Stimulated activated CD4-positive, alpha-beta T cell treated with anti-CD3 and anti-CD28 coated beads, Interleukin-1b, Interleukin-23, amount 100 ng/mL, for 4 hours (primary cell): ENCODE data around the gene BBC3.
A peak's percentile ranks its signal among the peaks of the same experiment; 100 is the strongest.
"Not testable (repeated sequence)": the region's sequence is repeated elsewhere in the genome, so short reads cannot be mapped to it uniquely, and the experiment has no call there.

Experiments
- DNase-seq, 2 donors: peaks; one replicate each; pipeline ENCODE4 v3.0.0-alpha.2; 2020; ENCODE audit warnings: low read depth in 2 of 2

BBC3 gene

DNA sequence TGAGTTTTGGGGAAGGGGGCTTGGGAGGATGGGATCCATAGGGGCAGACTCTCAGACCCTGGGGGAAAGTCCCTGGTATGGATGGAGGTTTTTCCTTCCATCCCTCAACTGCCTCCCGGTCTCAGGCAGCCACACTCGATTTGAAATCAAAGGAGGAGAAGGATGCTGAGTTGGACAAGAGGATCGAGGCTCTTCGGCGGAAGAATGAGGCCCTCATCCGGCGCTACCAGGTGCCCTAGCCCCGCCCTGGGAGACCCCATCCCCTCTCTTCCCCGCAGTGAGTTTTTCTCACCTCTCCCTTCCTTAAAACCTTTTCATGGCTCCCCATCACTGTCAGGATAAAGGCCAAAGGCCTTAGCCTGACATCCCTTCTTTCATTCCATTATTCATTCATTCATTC lies 27.4 kb upstream of the BBC3 start:
- DNase-seq = no peak

DNA sequence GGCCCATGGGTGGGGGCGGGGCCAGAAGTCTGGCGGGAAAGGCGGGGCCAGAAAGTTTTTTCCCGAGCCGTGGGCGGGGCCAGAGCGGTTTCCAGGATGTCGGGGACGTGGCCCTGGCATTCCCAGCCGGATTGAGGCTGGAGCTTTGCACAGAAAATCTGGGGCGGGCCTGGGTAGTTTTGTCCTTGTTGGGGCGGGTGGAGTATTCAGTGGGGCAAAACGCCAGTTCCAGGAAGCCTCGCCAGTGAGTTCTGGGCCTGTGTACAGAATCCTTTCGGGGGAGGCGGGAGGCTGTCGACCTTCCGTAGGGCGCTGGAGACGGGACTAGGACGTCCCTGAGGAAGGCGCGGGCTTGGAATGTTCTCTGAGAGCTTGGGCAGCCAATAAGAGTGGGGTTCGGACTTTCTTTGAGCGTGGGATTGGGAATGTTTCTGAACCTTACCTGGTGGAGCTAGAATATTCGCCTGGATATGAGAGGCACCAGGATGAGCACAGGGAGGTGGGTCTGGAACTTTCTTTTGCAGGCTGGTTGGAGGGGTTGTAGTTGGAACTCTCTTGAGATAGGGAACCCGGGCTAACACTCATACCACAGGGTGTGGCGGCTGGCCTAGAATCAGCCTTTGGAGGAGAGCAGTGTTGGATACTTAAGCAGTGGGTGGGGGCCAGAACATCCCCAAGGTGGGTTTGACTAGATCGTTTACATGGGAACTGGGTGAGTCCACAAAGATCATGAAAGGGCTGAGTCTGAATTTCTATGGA lies 26.6 kb upstream of the BBC3 start:
- DNase-seq = no peak

DNA sequence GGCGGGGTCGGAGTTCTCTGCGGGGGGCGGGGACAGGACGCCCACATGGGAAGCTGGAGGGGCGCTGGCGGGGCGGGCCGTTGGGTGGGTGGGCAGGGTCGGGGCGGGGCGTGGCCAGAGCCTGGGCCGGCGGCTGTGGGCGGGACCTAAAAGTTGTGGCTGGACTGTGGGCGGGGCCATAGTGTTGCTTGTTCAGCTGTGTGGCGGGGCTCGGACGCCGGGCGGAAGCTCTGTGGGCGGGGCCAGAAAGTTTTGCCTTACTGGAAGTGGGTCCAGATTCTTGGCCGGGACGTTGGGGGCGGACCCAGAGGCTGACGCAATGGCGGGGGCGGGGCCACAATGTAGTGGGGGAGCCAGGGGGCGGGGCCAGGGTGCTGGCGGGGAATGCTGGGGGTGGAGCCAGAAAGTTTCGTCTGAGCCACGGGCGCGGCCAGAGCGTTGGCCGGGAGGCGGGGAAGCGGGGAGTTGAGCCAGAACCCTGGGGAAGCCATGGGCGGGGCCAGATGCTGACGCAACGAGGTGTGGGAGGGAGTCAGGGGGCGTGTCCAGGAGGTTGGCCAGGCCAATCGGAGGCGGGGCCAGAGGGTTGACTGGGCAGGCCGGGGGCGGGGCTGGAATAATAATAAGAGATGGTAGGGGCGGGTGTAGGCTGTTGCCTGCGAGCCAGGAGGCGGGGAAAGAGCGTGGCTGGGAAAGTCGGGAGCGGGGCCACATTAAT lies 25.9 kb upstream of the BBC3 start:
- DNase-seq = peak; percentile 99 to 100

DNA sequence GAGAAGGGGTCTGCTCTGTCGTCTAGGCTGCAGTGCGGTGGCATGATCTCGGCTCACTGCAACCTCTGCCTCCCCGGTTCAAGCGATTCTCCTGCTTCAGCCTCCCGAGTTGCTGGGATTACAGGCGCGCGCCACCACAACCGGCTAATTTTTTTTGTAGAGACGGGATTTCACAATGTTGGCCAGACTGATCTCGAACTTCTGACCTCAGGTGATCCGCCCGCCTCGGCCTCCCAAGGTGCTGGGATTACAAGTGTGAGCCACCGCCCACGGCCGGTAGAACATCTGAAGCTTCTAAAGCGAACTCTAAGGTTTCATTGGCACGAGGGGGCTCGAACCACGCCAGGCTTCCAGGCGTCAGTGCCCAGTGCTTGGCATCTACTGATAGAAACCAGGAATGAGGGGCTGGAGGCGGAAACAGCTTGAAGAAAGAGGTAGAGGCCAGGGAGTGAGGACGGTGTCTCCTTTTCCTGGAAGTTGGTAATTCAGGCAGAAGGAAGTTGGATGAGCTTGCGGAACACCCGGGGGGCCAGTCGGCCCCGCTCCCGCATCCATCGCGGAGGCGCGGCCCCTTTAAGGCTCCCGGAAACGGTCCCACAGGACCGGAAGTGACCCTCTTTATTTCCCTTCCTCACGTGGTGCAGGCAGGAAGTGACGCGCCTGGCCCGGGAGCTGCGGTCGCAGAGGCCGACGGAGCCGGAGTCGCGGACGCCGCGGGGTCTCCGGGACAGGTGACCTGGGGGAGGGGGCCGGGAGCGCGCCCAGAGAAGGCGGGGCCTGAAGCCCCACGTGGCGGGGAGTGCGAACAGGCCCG lies 25.1 kb upstream of the BBC3 start, which contains the start of gene CCDC9:
CCDC9 (plus strand) TSS at position 647 of the 814 bp plus-strand sequence. CDS start 1,876 bp downstream, outside the sequence.
- no peak for DNase-seq

DNA sequence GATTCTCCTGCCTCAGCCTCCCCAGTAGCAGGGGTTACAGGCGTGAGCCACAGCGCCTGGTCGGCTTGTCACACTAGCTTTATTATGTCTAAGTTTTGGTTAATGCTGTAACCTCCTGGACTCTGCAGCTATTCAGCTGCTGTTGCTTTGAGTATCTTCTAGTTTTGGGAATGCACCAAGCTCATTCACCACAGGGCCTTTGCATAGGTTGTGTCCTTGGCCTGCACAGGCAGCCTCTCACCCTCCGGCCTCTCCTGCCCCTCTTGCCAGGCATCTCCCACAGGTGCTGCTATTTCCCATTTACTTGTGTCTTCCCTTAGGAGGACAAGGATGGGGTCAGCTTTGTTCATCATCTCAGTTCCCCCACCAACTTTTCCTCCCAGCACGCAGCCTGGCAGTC lies 23.0 kb upstream of the BBC3 start:
- DNase-seq = no peak

DNA sequence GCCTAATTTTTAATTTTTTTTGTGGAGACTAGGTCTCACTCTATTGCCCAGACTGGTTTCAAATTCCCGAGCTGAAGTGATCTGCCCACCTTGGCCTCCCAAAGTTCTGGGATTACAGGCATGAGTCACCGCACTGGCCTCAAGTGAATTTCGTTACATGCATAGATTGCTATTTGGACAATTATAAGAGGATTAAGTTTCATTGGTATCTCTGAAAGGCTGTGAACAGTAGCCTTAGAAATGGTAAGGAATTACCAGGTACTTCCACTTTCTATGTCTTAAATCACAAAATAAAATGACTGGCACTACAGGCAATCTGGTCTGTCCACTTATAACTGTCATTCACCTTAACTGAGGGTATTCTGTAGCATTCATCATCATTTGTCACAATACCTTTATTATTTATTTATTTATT lies 22.5 kb upstream of the BBC3 start:
- DNase-seq = no peak

DNA sequence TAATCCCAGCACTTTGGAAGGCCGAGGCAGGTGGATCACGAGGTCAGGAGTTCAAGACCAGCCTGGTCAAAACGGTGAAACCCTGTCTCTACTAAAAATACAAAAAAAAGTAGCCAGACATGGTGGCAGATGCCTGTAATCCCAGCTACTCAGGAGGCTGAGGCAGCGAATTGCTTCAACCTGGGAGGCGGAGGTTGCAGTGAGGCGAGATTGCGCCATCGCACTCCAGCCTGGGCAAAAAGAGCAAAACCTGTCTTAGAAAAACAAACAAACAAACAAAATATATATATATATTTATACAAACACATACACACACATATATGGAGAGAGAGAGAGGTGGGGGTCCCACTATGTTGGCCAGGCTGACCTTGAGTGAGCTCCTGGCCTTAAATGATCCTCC lies 22.0 kb upstream of the BBC3 start:
- not testable (repeated sequence) for DNase-seq

DNA sequence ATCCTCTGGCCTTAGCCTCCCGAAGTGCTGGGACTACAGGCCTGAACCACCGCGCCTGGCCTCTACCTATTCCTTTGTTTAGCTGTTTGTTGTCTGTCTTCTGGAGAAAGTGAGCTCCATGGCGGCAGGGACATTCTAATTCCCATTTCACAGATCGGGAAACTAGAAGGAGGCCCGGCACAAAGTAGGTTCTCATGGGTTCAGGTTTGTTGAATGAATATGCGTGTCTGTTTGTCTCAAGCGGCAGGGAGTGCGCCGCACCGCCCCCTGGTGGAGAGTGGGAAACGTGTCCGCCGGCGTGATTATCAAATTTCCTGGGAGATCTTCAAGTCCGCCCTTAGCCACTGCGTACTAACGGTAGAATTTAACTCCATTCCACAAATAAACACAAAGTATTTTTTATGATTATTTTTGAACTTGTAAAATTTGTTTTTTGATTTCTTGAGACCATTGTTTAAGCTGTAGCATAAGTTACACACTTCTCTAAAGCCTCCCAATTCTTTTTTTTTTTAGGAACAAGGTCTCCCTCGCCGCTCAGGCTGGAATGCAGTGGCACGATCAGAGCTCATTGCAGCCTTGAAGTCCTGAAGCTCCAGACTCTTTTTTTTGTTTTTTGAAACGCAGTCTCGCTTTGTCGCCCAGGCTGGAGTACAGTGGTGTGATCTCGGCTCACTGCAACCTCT lies 16.4 kb upstream of the BBC3 start:
- DNase-seq = peak; percentile 78 to 83

DNA sequence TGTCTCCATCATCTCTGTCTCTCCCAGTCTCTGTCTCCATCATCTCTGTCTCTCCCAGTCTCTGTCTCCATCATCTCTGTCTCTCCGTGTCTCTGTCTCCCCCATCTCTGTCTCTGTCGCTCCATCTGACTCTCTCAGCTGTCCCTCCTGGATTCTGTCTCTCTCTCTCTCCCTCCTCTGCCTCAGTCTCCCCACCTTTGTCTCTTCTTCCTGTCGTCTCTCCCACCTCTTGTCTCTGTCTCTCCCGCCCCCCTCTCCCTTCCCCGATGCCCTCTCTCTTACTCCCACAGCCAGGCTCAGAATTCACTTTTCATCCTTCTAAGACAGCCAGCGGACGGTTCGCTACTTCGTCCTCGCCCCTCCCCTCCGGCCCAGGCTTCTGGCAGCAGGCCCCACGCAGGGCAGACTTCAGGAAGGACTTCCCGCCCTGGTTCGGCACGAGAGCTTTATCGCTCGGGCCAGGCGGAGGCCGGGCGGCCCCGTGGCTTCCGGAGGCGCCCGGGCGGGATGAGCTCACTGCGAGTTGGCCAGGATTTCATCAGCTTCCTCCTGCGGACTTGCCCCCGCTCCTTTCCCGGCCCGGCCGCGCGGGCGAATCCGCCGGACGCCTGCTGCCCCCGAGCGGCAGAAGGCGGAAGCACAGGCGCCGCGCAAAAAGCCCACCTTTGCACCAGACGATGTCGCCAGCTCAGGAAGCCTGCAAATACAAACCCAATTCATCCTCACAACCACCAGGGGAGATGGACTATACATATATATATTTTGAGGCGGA lies 13.0 kb upstream of the BBC3 start:
- peak; percentile 81 to 90 for DNase-seq

DNA sequence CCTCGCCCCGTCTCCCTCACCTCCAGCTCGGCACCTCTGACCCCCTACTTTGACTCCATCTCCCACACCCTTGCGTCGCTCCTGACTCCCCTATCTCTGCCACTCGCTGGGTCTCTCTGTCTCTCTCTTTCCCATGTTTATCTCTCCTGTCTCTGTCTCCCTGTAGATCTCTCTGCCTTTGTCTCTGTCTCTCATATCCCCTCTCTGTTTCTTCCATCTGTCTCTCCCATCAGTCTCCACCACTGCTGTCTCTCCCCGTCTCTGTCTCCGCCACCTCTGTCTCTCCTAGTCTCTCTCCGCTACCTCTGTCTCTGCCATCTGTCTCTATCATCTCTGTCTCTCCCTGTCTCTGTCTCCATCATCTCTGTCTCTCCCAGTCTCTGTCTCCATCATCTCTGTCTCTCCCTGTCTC lies 12.4 kb upstream of the BBC3 start:
- no peak for DNase-seq

DNA sequence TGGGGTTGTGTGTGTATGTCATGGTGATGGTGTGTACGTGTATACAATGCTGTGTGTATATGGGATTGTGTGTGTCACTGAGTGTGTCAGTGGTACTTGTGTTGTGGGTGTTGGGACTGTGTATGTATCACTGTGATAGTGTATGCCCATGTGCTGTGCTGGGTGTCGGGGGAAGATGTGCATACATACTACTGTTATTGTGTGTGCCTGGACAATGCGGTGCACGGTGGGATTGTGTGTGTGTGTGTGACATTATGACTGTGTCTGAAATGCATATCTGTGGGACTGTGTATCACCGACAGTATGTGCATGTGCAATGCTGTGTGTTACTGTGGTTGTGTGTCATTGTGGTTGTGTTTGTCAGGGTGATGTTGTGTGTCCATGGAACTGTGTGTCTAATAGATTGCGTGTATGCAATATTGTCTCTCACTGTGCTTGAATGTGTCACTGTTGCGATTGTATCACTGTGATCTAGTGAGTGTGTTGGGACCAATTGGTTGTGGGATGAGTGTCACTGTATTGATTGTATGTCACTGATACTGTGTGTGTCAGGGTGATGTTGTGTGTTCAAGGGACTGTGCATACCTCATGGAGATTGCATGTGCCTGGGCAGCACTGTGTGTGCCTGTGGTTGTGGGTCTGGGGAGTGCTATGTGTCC lies 11.0 kb upstream of the BBC3 start:
- no peak for DNase-seq

DNA sequence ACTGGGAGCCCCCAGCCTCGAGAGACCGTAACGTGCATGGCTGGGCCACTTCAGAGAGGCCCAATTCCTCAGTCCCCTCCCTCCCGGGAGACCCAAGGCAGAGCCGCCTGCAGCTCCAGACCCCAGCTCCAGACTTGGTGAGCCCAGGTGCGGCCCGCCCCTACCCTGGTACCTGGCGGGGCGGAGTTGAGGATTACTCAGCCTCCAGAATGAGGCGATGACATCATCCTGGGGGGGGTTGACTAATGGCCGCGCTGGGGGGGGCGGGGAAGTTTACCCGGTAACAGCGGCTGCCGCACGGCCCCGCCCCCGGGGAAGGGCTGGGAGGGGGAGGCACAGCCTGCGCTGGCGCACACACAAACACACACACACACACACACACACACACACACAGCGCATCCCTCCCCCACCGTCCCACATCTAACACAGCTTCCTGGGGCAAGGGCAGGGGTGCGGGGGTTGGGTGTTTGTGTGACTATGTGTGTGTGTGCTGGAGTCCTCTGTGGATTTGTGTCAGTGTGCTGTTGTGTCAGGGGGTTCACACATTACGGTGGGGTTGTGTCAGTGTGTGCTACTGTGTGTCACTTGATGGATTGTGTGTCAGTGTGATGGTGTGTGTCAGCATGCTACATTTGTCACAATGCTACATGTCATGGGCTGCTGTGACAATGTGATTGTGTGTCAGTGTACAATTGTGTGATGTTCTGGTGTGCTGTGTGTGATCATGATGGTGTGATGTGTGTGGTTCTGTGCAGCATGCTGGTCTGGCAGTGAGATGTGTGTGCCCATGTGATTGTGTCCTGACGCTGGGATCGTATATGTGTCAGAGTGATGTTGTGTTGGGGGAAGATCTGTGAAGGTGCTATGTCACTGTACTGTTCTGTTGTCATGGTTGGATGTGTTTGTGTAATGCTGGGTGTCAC lies 10.3 kb upstream of the BBC3 start:
- peak; percentile 81 to 90 for DNase-seq

DNA sequence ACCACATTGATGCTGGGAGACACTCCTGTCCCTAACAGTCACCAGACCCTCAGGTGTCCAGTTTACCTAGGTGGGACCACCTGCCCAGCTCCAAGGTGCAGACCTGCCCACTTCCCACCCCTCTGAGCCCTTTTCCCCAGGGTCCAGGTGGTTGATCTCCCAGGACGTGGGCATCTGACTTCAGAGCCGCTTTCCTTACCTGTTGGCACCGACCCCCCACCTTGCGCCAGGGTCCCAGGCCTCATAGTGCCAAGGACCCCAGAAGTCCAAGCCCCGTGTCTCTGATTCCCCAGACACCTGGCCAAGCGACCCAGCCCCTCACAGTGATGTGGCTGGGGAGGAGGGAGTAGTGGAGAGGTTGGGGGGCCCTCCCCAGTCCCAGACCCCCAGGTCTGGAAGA lies 9.6 kb upstream of the BBC3 start:
- DNase-seq = no peak

DNA sequence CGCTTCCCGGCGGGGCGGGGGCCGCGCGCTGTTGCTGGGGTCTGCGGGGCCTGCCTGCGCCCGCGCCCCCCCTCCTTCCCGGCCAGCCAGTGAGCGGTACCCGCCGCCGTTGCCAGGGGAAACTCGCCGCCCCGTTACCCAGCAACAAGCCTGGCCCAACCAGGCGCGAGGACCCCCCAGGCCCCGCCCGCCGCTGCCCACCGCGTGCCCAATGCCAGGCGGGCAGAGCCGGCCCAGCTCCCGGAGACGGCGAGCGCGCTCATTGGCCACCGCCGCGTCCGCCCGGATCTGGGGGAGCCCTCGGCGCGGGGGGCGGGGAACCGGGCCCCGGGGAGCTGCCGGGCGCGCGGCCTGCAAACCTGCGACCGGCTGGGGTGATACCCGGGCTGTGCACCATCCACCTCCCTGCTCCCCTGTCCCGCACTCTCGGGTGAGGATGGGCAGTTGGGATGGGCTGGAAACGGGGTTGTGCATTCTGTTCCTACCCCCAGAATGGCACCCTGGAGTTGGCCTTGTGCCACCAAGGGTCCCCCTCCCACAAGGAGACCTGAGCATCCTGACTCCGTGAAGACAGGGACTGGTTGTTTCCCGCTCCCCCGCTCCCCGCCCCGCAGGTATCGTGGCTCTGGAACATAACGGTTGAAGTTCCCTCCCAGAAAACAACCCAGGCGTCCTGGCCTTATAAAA lies 8.8 kb upstream of the BBC3 start:
- DNase-seq = no peak

DNA sequence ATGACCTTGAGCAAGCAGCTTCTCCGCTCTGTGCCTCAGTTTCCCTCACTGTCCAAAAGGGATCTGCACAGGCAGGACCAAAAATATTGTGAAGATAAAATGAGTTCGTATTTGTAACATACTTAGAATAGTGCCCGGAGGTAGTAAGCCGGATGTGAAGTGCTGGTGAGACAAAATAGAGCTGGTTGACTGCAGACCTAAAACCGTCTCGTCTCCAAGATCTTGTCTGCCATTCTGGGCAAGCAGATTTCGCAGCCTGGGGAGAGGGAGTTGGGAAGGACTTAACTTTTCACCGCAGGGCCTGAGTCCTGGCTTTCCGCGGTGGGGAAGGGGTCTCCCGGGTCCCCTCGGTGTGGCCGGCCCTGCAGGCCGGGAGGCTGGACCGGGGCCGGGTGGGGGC lies 8.2 kb upstream of the BBC3 start:
- no peak for DNase-seq

DNA sequence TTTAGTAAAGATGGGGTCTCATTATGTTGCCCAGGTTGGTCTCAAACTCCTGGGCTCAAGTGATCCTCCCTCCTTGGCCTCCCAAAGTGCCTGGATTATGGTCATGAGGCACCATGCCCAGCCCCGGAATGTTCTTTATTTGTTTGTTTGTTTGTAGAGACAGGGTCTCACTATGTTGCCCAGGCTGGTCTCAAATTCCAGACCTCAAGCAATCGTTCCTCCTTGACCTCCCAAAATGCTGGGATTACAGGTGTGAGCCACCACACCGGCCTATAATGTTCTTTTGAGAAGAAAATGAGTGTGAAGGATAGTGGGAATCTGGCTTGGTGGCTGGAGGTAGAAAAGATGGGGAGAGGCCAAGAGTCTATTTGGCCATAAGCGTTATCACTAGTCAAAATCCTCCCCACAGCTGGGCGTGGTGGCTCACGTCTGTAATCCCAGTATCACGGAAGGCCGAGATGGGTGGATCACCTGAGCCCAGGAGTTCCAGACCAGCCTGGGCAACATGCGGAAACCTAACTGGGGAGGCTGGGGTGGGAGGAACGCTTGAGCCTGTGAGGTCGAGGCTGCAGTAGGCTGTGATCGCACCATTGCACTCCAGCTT lies 5.2 kb upstream of the BBC3 start:
- DNase-seq = no peak

DNA sequence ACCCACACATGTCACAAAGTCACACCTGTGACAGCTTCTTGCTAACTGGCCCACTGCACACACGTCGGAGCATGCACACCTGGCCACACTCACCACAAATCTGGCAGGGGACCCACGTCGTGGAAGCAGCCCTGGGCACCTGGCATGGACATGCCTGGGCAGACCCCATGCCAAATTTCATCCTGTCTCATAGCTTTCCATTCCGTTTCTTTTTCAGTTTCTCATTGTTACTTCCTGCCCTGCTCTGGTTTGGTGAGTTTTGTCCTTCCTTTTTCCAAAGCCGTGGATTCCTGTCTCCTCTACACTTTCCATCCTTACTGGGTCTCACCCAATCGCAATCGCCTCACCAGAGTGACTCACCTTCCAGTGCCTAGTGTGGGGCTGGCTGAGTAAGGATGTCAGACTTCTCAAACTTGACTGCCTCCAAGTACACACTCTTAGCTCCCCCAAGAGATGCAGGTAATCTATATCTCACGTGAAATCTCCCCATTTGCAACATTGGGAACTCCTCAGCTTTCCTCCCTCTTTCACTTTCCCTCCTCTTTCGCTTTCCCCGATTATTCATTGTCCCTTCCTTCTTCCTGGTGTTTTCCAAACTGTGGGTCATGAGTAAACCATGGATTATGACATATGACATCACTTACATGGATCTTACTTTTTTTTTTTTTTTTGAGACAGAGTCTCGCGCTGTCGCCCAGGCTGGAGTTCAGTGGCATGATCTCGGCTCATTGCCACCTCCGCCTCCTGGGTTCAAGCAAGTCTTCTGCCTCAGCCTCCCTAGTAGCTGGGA lies 1.6 kb upstream of the BBC3 start:
- no peak for DNase-seq
